Mucosa of rectum (tissue), 2 donors: Measurements from ENCODE around the gene SMIM12.

Experiments
- H3K27ac ChIP-seq, 2 donors: one replicate each; pipeline ENCODE4 v1.7.0; 2013; ENCODE audit warnings: inconsistent platforms in 2 of 2, low read depth in 2 of 2, low read length in 2 of 2
- H3K27me3 ChIP-seq, 2 donors: one replicate each; pipeline ENCODE4 v1.7.0; 2013; ENCODE audit warnings: low read length in 2 of 2; ENCODE audit not compliant: control insufficient read depth in 2 of 2, insufficient read depth in 2 of 2
- H3K36me3 ChIP-seq, 2 donors: one replicate each; pipeline ENCODE4 v1.7.0; 2013; ENCODE audit warnings: low read length in 2 of 2; ENCODE audit not compliant: control insufficient read depth in 2 of 2, insufficient read depth in 2 of 2
- H3K4me1 ChIP-seq, 2 donors: one replicate each; pipeline ENCODE4 v1.7.0; 2013; ENCODE audit warnings: low read length in 2 of 2, mild to moderate bottlenecking in 1 of 2; ENCODE audit not compliant: control insufficient read depth in 2 of 2, insufficient read depth in 2 of 2
- H3K4me3 ChIP-seq, 2 donors: one replicate each; pipeline ENCODE4 v1.7.0; 2013; ENCODE audit warnings: low read length in 2 of 2
- H3K9ac ChIP-seq, 2 donors: one replicate each; pipeline ENCODE4 v1.7.0; 2013; ENCODE audit warnings: low read length in 2 of 2, low read depth in 1 of 2, mild to moderate bottlenecking in 1 of 2
- H3K9me3 ChIP-seq, 2 donors: one replicate each; pipeline ENCODE4 v1.7.0; 2013; ENCODE audit warnings: low read length in 2 of 2; ENCODE audit not compliant: control insufficient read depth in 2 of 2
- donor health status: healthy.
- donor health status: Normal muscosa, but diverticular disease.

The SMIM12 gene

DNA sequence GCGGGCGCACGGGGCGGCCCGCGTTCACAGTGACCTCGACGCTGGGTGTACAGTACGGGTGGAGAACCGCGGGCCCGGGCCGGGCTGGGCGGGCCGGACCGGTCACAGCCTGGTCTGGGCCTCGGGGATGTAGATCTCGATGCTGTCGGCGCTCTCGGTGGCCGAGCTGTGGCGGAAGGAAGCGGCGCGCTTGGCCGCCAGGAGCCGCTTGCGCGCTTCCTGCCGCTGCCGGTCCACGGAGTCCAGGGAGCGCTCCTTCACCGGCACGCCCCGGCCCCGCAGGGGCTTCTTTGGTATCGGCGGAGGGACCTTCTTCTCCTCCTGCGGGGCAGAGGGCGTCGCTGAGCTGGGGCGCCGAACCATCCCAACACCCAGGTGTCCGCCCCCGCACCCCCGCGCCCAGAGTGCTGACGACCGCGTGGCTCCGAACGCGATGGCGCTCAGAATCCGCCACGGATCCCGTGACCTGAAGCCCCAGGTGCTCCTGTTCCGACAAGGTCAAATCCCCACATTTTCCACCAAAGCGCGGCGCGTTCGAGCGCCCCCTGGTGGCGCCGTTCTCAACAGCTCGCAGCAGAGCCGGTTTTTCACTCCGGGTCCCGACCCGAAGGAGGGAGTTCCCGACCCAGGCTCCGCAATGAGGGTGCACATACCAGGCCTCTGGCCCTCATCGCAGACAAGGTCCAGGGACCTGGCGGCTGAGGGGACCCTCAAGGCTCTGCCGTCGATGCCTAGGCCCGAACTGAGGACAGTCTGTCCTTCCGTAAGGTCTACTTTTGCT is 6.6 kb upstream of the SMIM12 start:
- no peaks in the 10 kb centered on the region for H3K9me3 ChIP-seq
- no peaks in the 10 kb centered on the region for H3K27me3 ChIP-seq
- H3K36me3 ChIP-seq: no peaks in the 10 kb centered on the region
- peak overlapping the region; percentile 79 to 90 for H3K9ac ChIP-seq
- peaks cover 15 to 22% of the 10 kb centered on the region in 2 donors for H3K4me1 ChIP-seq
- H3K4me3 ChIP-seq: peak overlapping the region; percentile 75 to 79
- H3K27ac ChIP-seq: peak overlapping the region; percentile 86 to 88

- Histone ChIP-seq H3K27ac (peak overlapping the region; percentile 86 to 88), H3K9ac (peak overlapping the region; percentile 79 to 90), H3K27me3 (no peaks in the 10 kb centered on the region), H3K9me3 (no peaks in the 10 kb centered on the region), H3K36me3 (no peaks in the 10 kb centered on the region), H3K4me3 (peak overlapping the region; percentile 75 to 79), H3K4me1 (peaks cover 15 to 22% of the 10 kb centered on the region in 2 donors)
Measured at GRCh38 chr1:34865573-34865972, 6.0 kb upstream of the SMIM12 start.

GRCh38 chr1:34864759-34865158 is 5.2 kb upstream of the SMIM12 start:
- Histone ChIP-seq H3K4me3 (no peak overlapping the region), H3K9me3 (no peaks in the 10 kb centered on the region), H3K9ac (no peak overlapping the region), H3K36me3 (no peaks in the 10 kb centered on the region), H3K27me3 (no peaks in the 10 kb centered on the region), H3K4me1 (peaks cover 22 to 25% of the 10 kb centered on the region in 2 donors), H3K27ac (peak overlapping the region in 1 of 2 donors; percentile 59)

GRCh38 chr1:34863501-34863900 is 4.0 kb upstream of the SMIM12 start:
- no peak overlapping the region for H3K9ac ChIP-seq

GRCh38 chr1:34858901-34859445 is 576 bp downstream of the SMIM12 start:
- Histone ChIP-seq H3K9me3 (no peaks in the 10 kb centered on the region), H3K4me3 (peak overlapping the region; percentile 98 to 100), H3K9ac (peak overlapping the region; percentile 94 to 99), H3K36me3 (peaks cover 16 to 17% of the 10 kb centered on the region in 2 donors), H3K27me3 (no peaks in the 10 kb centered on the region), H3K4me1 (peaks cover 24 to 25% of the 10 kb centered on the region in 2 donors), H3K27ac (peak overlapping the region; percentile 89 to 90)

More at GRCh38 chr1:34863501-34863900, 4.0 kb upstream of the SMIM12 start:
- Histone ChIP-seq H3K27ac (peak overlapping the region; percentile 50 to 59), H3K9me3 (no peaks in the 10 kb centered on the region), H3K4me1 (peaks cover 27 to 31% of the 10 kb centered on the region in 2 donors), H3K4me3 (no peak overlapping the region), H3K27me3 (no peaks in the 10 kb centered on the region), H3K36me3 (no peaks in the 10 kb centered on the region)

- Histone ChIP-seq H3K9ac (no peak overlapping the region), H3K27ac (no peak overlapping the region), H3K27me3 (no peaks in the 10 kb centered on the region), H3K36me3 (peaks cover 19 to 22% of the 10 kb centered on the region in 2 donors), H3K4me1 (peaks cover 15 to 16% of the 10 kb centered on the region in 2 donors), H3K9me3 (no peaks in the 10 kb centered on the region), H3K4me3 (no peak overlapping the region)
Measured at GRCh38 chr1:34856697-34857096, 2.9 kb downstream of the SMIM12 start.

- Histone ChIP-seq H3K27me3 (no peaks in the 10 kb centered on the region), H3K36me3 (peaks cover 24 to 25% of the 10 kb centered on the region in 2 donors), H3K9ac (no peak overlapping the region), H3K4me1 (peaks cover 0 to 10% of the 10 kb centered on the region in 2 donors), H3K27ac (peak overlapping the region; percentile 8 to 43), H3K4me3 (peak overlapping the region in 1 of 2 donors; percentile 7), H3K9me3 (no peaks in the 10 kb centered on the region)
Measured at GRCh38 chr1:34852677-34853217, 6.8 kb downstream of the SMIM12 start.

DNA sequence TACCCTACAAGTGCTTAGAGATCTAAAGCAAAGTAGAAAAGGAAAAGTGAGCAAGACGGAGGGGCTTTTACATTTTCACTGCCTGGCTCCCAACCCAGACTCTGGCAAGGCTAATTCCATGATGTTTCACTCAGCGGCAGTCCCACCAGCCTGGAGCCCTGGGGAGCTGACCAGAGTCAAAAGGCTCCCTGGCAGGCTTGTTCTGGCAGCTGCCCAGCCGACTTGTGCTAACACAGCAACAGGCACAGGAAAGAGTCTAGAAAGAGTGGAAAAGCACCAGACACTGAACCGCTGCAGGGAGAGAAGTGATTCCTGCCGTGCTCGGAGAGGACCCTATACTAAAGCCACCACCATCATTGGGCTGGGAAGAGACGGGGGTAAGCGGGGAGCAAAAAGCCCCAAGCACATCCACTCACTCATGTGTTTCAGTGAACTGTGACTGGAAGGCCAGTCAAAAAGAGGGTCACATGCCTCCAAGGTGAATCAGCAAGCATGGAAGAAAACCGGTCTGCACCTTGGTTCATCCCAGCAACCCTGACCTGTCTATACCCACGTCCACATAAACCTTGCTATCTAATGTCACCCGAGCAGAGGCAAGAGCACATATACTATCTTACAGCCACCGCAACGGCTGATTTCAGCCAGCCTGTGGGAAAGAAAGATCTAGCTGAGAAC is 8.0 kb downstream of the SMIM12 start:
- Histone ChIP-seq H3K27ac (no peak overlapping the region), H3K4me3 (no peak overlapping the region), H3K36me3 (peaks cover 25 to 26% of the 10 kb centered on the region in 2 donors), H3K9me3 (no peaks in the 10 kb centered on the region), H3K4me1 (peaks cover 0 to 10% of the 10 kb centered on the region in 2 donors), H3K9ac (no peak overlapping the region), H3K27me3 (no peaks in the 10 kb centered on the region)

GRCh38 chr1:34850382-34850781 is 9.2 kb downstream of the SMIM12 start:
- no peaks in the 10 kb centered on the region for H3K27me3 ChIP-seq
- peaks cover 20 to 24% of the 10 kb centered on the region in 2 donors for H3K36me3 ChIP-seq
- H3K4me1 ChIP-seq: peaks cover 0 to 10% of the 10 kb centered on the region in 2 donors
- no peak overlapping the region for H3K4me3 ChIP-seq
- H3K27ac ChIP-seq: no peak overlapping the region
- H3K9me3 ChIP-seq: no peaks in the 10 kb centered on the region
- no peak overlapping the region for H3K9ac ChIP-seq

DNA sequence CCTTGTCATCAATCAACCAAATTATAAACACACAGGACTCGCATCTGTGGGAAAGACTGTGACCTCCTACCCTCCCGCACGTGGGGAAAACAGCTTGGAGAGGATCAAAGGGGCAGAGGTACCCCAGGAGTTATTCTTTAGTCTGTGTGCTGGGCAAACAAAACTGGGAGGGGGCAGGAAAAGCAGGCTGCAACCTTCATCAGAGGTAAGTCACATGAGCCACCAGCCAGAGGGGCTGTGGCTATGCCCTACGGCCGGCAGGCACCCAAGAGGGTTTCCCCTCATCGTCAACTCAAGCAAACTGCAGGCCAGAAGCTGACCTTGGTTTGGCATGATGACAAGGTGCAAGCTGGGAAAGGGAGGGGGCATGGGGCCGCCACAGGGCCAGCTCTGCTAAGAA is 12.5 kb downstream of the SMIM12 start:
- H3K27me3 ChIP-seq: no peaks in the 10 kb centered on the region
- H3K4me1 ChIP-seq: peaks cover 0 to 10% of the 10 kb centered on the region in 2 donors
- H3K27ac ChIP-seq: no peak overlapping the region
- H3K9me3 ChIP-seq: no peaks in the 10 kb centered on the region
- no peak overlapping the region for H3K9ac ChIP-seq
- H3K4me3 ChIP-seq: no peak overlapping the region
- peaks cover 4 to 6% of the 10 kb centered on the region in 2 donors for H3K36me3 ChIP-seq
